ENCODE measurements around the gene ZNF256. TPM values are rescaled to one million over a fixed set of nuclear protein-coding genes. Genes with fewer than 3 reads are reported as not detected.
"Not testable (repeated sequence)": the region's sequence is repeated elsewhere in the genome, so short reads cannot be mapped to it uniquely, and the experiment has no call there.

Gene ZNF256
- total and polyA plus RNA-seq, 4 donors: 2.5 to 8.1 (median 3.8) TPM

DNA sequence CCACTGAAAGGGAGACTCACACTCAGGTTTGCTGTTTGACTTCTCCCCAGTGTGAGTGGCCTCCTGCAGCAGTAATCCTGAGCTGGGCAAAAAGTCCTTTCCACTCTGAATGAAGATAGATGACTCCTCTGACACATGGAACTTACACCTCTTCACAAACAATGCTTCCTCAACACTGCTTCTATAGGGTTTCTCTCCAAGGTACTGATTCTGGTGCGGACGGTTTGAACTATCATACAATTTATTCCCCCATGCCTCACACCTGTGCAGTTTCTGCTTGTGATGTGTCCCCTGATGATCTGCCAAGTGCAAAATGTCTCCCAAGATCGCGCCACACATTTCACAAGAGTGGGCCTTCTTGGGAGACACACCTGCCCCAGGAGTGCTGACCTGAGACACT is 19.9 kb downstream of the ZNF256 start:
- Histone ChIP-seq H3K9me3 (ENCODE audit: control insufficient read depth in 4 of 4, insufficient read depth in 3 of 4, low read length in 3 of 4) (peaks cover 0 to 76% (median 52%) of the 10 kb centered on the region in 4 donors), H3K4me3 (no peak overlapping the region)

DNA sequence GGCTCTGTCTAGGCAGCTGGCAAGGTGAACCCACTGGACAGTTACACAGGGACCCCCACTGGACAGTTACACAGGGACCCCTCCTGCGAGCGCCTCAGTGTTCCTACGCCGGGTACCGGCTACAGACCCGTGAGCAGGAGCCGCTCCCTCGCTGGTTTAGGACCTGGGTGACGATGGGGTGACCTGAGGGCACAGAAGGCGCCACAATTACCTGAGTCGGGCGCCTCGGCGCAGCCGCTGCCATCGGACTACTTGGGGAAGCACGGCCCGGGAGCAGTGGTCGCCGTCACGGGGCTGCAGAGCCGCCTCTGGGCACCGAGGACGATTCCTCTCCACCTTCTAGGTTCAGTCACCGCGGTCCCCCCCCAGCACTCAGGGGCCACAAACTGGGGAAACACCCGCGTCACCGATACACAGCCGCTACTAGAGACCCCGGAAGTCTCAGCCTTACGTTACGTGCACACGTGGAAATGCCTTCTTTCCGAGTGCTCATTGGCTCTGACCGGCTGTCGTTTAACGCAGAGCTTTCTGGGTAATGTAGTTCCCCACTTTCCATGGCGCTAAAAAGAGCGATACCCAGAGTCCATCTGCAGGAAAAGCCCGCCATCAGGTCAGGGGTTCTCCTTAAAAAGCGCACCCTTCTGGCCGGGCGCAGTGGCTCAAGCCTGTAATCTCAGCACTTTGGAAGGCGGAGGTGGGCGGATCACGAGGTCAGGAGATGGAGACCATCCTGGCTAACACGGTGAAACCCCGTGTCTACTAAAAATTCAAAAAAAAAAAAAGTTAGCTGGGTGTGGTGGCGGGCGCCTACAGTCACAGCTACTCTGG is 31.1 kb downstream of the ZNF256 start, which contains the start of gene ZNF417:
ZNF417 (minus strand) TSS at position 425 of the 828 bp plus-strand sequence; CDS start at position 244, 181 bp downstream.
- H3K4me1 ChIP-seq (ENCODE audit: control insufficient read depth in 5 of 5, insufficient read depth in 5 of 5, low read length in 5 of 5): peaks cover 4 to 13% (median 7%) of the 10 kb centered on the region in 5 donors
- H3K27me3 ChIP-seq (ENCODE audit: control insufficient read depth in 3 of 3, insufficient read depth in 3 of 3, low read length in 2 of 3): not testable (repeated sequence)
- peak within 1 kb of the TSS; percentile 63 for H3K4me3 ChIP-seq
- peak within 1 kb of the TSS; percentile 85 to 93 for H3K9ac ChIP-seq (ENCODE audit: insufficient read depth in 1 of 2, low read length in 2 of 2)
- peaks cover 0 to 13% (median 0%) of the 10 kb centered on the region in 4 donors for H3K9me3 ChIP-seq (ENCODE audit: control insufficient read depth in 4 of 4, insufficient read depth in 3 of 4, low read length in 3 of 4)
- peak; percentile 99 for ATAC-seq (ENCODE audit: insufficient read depth, low FRiP score)
- peak within 1 kb of the TSS; percentile 55 to 78 for H3K27ac ChIP-seq (ENCODE audit: low read depth in 1 of 2, low read length in 1 of 2)
- H3K36me3 ChIP-seq (ENCODE audit: control insufficient read depth in 4 of 4, insufficient read depth in 4 of 4, low read length in 4 of 4): peaks cover 3 to 13% (median 8%) of the 10 kb centered on the region in 4 donors
- DNase-seq: peak; percentile 92 to 97 (median 97)
- WGBS, 2 donors: 0% methylated on average over 48 to 51 of the region's 51 CpGs

More for the DNA sequence above, 19.9 kb downstream of the ZNF256 start:
- no peak for ATAC-seq (ENCODE audit: insufficient read depth, low FRiP score)
- no peak for DNase-seq
- Histone ChIP-seq H3K9ac (ENCODE audit: insufficient read depth in 1 of 2, low read length in 2 of 2) (no peak overlapping the region), H3K4me1 (ENCODE audit: control insufficient read depth in 5 of 5, insufficient read depth in 5 of 5, low read length in 5 of 5) (no peaks in the 10 kb centered on the region), H3K36me3 (ENCODE audit: control insufficient read depth in 4 of 4, insufficient read depth in 4 of 4, low read length in 4 of 4) (peaks cover 12 to 84% (median 52%) of the 10 kb centered on the region in 4 donors), H3K27me3 (ENCODE audit: control insufficient read depth in 3 of 3, insufficient read depth in 3 of 3, low read length in 2 of 3) (no peaks in the 10 kb centered on the region), H3K27ac (ENCODE audit: low read depth in 1 of 2, low read length in 1 of 2) (no peak overlapping the region)
- TF ChIP-seq, protein P1, sequence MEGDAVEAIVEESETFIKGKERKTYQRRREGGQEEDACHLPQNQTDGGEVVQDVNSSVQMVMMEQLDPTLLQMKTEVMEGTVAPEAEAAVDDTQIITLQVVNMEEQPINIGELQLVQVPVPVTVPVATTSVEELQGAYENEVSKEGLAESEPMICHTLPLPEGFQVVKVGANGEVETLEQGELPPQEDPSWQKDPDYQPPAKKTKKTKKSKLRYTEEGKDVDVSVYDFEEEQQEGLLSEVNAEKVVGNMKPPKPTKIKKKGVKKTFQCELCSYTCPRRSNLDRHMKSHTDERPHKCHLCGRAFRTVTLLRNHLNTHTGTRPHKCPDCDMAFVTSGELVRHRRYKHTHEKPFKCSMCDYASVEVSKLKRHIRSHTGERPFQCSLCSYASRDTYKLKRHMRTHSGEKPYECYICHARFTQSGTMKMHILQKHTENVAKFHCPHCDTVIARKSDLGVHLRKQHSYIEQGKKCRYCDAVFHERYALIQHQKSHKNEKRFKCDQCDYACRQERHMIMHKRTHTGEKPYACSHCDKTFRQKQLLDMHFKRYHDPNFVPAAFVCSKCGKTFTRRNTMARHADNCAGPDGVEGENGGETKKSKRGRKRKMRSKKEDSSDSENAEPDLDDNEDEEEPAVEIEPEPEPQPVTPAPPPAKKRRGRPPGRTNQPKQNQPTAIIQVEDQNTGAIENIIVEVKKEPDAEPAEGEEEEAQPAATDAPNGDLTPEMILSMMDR (IDR thresholded peaks at IDR 0.05; ENCODE audit: control extremely low read depth, extremely low read depth): no peak
- WGBS, 2 donors: 98 to 99% methylated on average over 4 of the region's 4 CpGs

DNA sequence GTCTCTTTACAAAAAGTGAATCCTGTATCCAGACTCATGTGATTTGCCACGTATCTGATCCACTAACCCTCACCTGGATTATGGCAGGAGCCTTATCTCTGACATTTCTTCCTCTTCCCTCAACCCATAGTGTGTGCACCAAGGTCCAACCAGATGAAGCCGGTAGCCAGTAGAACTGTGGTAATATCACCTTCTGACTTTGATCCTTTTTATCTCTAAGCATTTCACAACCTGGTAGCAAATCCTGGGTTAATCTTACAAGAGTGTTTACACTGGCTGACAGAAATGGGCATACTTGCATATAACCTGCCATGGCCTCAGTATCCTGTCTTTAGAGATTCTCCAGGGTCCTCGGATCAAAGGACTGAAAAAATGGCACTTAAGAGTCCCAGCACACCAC is 33.0 kb downstream of the ZNF256 start:
- Histone ChIP-seq H3K9ac (ENCODE audit: insufficient read depth in 1 of 2, low read length in 2 of 2) (no peak overlapping the region), H3K36me3 (ENCODE audit: control insufficient read depth in 4 of 4, insufficient read depth in 4 of 4, low read length in 4 of 4) (peaks cover 3 to 12% (median 11%) of the 10 kb centered on the region in 4 donors), H3K27ac (ENCODE audit: low read depth in 1 of 2, low read length in 1 of 2) (no peak overlapping the region), H3K27me3 (ENCODE audit: control insufficient read depth in 3 of 3, insufficient read depth in 3 of 3, low read length in 2 of 3) (no peaks in the 10 kb centered on the region), H3K4me3 (no peak overlapping the region), H3K9me3 (ENCODE audit: control insufficient read depth in 4 of 4, insufficient read depth in 3 of 4, low read length in 3 of 4) (peaks cover 0 to 19% (median 0%) of the 10 kb centered on the region in 4 donors), H3K4me1 (ENCODE audit: control insufficient read depth in 5 of 5, insufficient read depth in 5 of 5, low read length in 5 of 5) (peaks cover 4 to 13% (median 7%) of the 10 kb centered on the region in 5 donors)
- TF ChIP-seq, protein P1 (IDR thresholded peaks at IDR 0.05; ENCODE audit: control extremely low read depth, extremely low read depth): no peak
- 77 to 86% methylated on average over 3 of the region's 3 CpGs for WGBS, 2 donors
- ATAC-seq (ENCODE audit: insufficient read depth, low FRiP score): no peak
- peak in 1 of 3 donors; percentile 13 for DNase-seq

DNA sequence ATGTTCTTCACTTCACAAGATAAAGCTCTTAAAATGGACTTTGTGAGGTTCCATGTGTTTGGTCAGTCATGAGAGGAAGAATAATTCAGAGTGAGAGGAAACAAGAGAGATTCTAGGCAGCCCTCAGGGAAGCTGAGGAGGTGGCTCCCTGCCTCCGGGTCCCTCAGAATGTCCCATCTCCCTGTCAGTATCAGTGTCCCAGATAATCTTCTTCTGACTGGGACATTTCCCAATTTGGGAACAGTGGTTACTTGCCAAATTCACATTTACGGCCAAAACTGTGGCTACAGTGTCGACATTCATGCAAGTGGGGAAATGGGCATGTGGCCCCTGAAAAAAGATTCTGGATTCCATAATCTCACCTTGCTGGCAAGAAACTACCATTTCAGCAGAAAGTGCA is 40.1 kb downstream of the ZNF256 start:
- H3K4me1 ChIP-seq (ENCODE audit: control insufficient read depth in 5 of 5, insufficient read depth in 5 of 5, low read length in 5 of 5): peaks cover 0 to 4% (median 0%) of the 10 kb centered on the region in 5 donors
- peaks cover 0 to 31% (median 0%) of the 10 kb centered on the region in 4 donors for H3K9me3 ChIP-seq (ENCODE audit: control insufficient read depth in 4 of 4, insufficient read depth in 3 of 4, low read length in 3 of 4)
- TF ChIP-seq, protein P1 (IDR thresholded peaks at IDR 0.05; ENCODE audit: control extremely low read depth, extremely low read depth): no peak
- H3K27me3 ChIP-seq (ENCODE audit: control insufficient read depth in 3 of 3, insufficient read depth in 3 of 3, low read length in 2 of 3): no peaks in the 10 kb centered on the region
- H3K4me3 ChIP-seq: no peak overlapping the region
- no peak for ATAC-seq (ENCODE audit: insufficient read depth, low FRiP score)
- peaks cover 0 to 28% (median 22%) of the 10 kb centered on the region in 4 donors for H3K36me3 ChIP-seq (ENCODE audit: control insufficient read depth in 4 of 4, insufficient read depth in 4 of 4, low read length in 4 of 4)
- 68 to 84% methylated on average over 3 of the region's 3 CpGs for WGBS, 2 donors
- no peak overlapping the region for H3K27ac ChIP-seq (ENCODE audit: low read depth in 1 of 2, low read length in 1 of 2)
- no peak overlapping the region for H3K9ac ChIP-seq (ENCODE audit: insufficient read depth in 1 of 2, low read length in 2 of 2)
- no peak for DNase-seq

Measured in lung (tissue), 12 donors.